OCI-LY1 (cell line): ENCODE results near the gene KIFBP.
"Not testable (repeated sequence)": the region's sequence is repeated elsewhere in the genome, so short reads cannot be mapped to it uniquely, and the experiment has no call there.

Experiments used
- H2AFZ ChIP-seq: fragments of 200-600 bp; sonication (generic), shearing (Covaris generic); 2 replicates; pipeline ENCODE4 v1.6.0; 2014; ENCODE audit warnings: antibody characterized with exemption, mild to moderate bottlenecking, low read length
- H3F3A ChIP-seq: fragments of 200-600 bp; sonication (generic), shearing (Covaris generic); 2 replicates; pipeline ENCODE4 v1.6.0; 2014; ENCODE audit warnings: mild to moderate bottlenecking, antibody characterized with exemption, low read length, moderate library complexity; ENCODE audit not compliant: insufficient read depth
- H3K27ac ChIP-seq: fragments of 200-600 bp; sonication (generic); 2 replicates; pipeline ENCODE4 v1.5.1; 2014; ENCODE audit warnings: low read length, mixed run types, mild to moderate bottlenecking, low read depth; ENCODE audit not compliant: poor library complexity, severe bottlenecking
- H3K27me3 ChIP-seq: fragments of 200-600 bp; sonication (generic); 2 replicates; pipeline ENCODE4 v1.6.0; 2014; ENCODE audit warnings: antibody characterized with exemption, mild to moderate bottlenecking, low read length, moderate library complexity; ENCODE audit not compliant: insufficient read depth
- H3K36me3 ChIP-seq: fragments of 200-600 bp; sonication (generic); 2 replicates; pipeline ENCODE4 v1.6.1; 2014; ENCODE audit warnings: mild to moderate bottlenecking, antibody characterized with exemption, low read length, moderate library complexity, mixed read lengths; ENCODE audit not compliant: insufficient read depth
- H3K4me1 ChIP-seq: fragments of 200-600 bp; sonication (generic); 2 replicates; pipeline ENCODE4 v1.5.1; 2014; ENCODE audit warnings: mild to moderate bottlenecking, low read length, moderate library complexity; ENCODE audit not compliant: insufficient read depth, severe bottlenecking
- H3K4me2 ChIP-seq: fragments of 200-600 bp; sonication (generic), shearing (Covaris generic); 2 replicates; pipeline ENCODE4 v1.6.1; 2014; ENCODE audit warnings: low read length
- H3K4me3 ChIP-seq: fragments of 200-600 bp; sonication (generic); 2 replicates; pipeline ENCODE4 v1.5.1; 2014; ENCODE audit warnings: low read length, low read depth, mild to moderate bottlenecking, mixed read lengths; ENCODE audit not compliant: poor library complexity, severe bottlenecking
- H3K79me2 ChIP-seq: fragments of 200-600 bp; shearing (Covaris generic); 2 replicates; pipeline ENCODE4 v1.6.1; 2016; ENCODE audit warnings: mixed run types, low read length, mixed read lengths; ENCODE audit not compliant: insufficient read depth
- H3K9ac ChIP-seq: fragments of 200-600 bp; sonication (generic), shearing (Covaris generic); 2 replicates; pipeline ENCODE4 v1.6.1; 2014; ENCODE audit warnings: mild to moderate bottlenecking, low read length, mixed read lengths
- H3K9me2 ChIP-seq: fragments of 200-600 bp; sonication (generic), shearing (Covaris generic); 2 replicates; pipeline ENCODE4 v1.6.1; 2014; ENCODE audit warnings: low read depth, mild to moderate bottlenecking, low read length, mixed read lengths
- H3K9me3 ChIP-seq: fragments of 200-600 bp; shearing (Covaris generic); 2 replicates; pipeline ENCODE4 v1.6.1; 2014; ENCODE audit warnings: low read length, mixed read lengths
- H4K20me1 ChIP-seq: fragments of 200-600 bp; sonication (generic), shearing (Covaris generic); 2 replicates; pipeline ENCODE4 v1.6.0; 2016; ENCODE audit warnings: mild to moderate bottlenecking, low read length; ENCODE audit not compliant: insufficient read depth
- CTCF ChIP-seq: fragments of 200-600 bp; sonication (generic), shearing (Covaris generic); IDR thresholded peaks from 2 replicates; pipeline ENCODE4 v1.5.1; 2017; ENCODE audit warnings: mild to moderate bottlenecking, antibody characterized with exemption, low read length, moderate library complexity, mixed read lengths
- EZH2 ChIP-seq: fragments of 200-600 bp; sonication (generic), shearing (Covaris generic); IDR thresholded peaks from 2 replicates; pipeline ENCODE4 v1.8.0; 2017; ENCODE audit warnings: borderline replicate concordance, mixed run types, mild to moderate bottlenecking, antibody characterized with exemption, low read length, moderate library complexity, mixed read lengths

Gene KIFBP

GRCh38 chr10:69033256-69033655 is 44.7 kb downstream of the KIFBP start:
- no peak for TF ChIP-seq CTCF
- H3K4me3 ChIP-seq: no peak overlapping the region
- H3K9me2 ChIP-seq: no peaks in the 10 kb centered on the region
- no peaks in the 10 kb centered on the region for H3K79me2 ChIP-seq
- no peak overlapping the region for H3K9ac ChIP-seq
- H3K4me2 ChIP-seq: no peak overlapping the region
- no peaks in the 10 kb centered on the region for H3F3A ChIP-seq
- no peak overlapping the region for H2AFZ ChIP-seq
- no peaks in the 10 kb centered on the region for H3K36me3 ChIP-seq
- no peak overlapping the region for H3K27ac ChIP-seq
- no peaks in the 10 kb centered on the region for H3K4me1 ChIP-seq
- H3K9me3 ChIP-seq: peaks cover 9% of the 10 kb centered on the region; the same call in 1 of the 2 replicates
- no peaks in the 10 kb centered on the region for H4K20me1 ChIP-seq
- no peaks in the 10 kb centered on the region; the same call in 1 of the 2 replicates for H3K27me3 ChIP-seq

GRCh38 chr10:69037489-69037888 is 48.9 kb downstream of the KIFBP start:
- no peak overlapping the region for H3K9ac ChIP-seq
- H3K4me2 ChIP-seq: no peak overlapping the region
- H3K9me3 ChIP-seq: no peaks in the 10 kb centered on the region
- no peak overlapping the region for H2AFZ ChIP-seq
- no peaks in the 10 kb centered on the region; the same call in 1 of the 2 replicates for H3K27me3 ChIP-seq
- H3K36me3 ChIP-seq: no peaks in the 10 kb centered on the region; the same call in 1 of the 2 replicates
- H3K27ac ChIP-seq: no peak overlapping the region
- TF ChIP-seq CTCF (no peak), EZH2 (no peak)
- no peaks in the 10 kb centered on the region for H3K4me1 ChIP-seq
- no peaks in the 10 kb centered on the region for H4K20me1 ChIP-seq
- no peaks in the 10 kb centered on the region for H3K79me2 ChIP-seq
- H3K4me3 ChIP-seq: no peak overlapping the region
- H3K9me2 ChIP-seq: no peaks in the 10 kb centered on the region
- H3F3A ChIP-seq: no peaks in the 10 kb centered on the region

- H3K36me3 ChIP-seq, H3K9me2 ChIP-seq, H3K27ac ChIP-seq, H4K20me1 ChIP-seq, H3K9me3 ChIP-seq, H3K27me3 ChIP-seq, H3K9ac ChIP-seq, H3K4me3 ChIP-seq, H3F3A ChIP-seq, H3K4me2 ChIP-seq, H2AFZ ChIP-seq, H3K79me2 ChIP-seq: not testable (repeated sequence)
- H3K4me1 ChIP-seq: peaks cover 24% of the 10 kb centered on the region
These were observed 52.3 kb downstream of the KIFBP start for GRCh38 chr10:69040904-69041303.

GRCh38 chr10:69042417-69042816 is 53.8 kb downstream of the KIFBP start:
- H3F3A ChIP-seq: no peaks in the 10 kb centered on the region
- no peaks in the 10 kb centered on the region for H3K9me2 ChIP-seq
- no peak overlapping the region for H3K4me3 ChIP-seq
- H3K9me3 ChIP-seq: no peaks in the 10 kb centered on the region
- H3K9ac ChIP-seq: no peak overlapping the region
- no peak overlapping the region for H3K27ac ChIP-seq
- H3K4me2 ChIP-seq: no peak overlapping the region
- TF ChIP-seq CTCF: no peak
- H3K36me3 ChIP-seq: no peaks in the 10 kb centered on the region; the same call in 1 of the 2 replicates
- H3K79me2 ChIP-seq: no peaks in the 10 kb centered on the region
- no peaks in the 10 kb centered on the region; the same call in 1 of the 2 replicates for H3K27me3 ChIP-seq
- no peaks in the 10 kb centered on the region for H4K20me1 ChIP-seq
- H3K4me1 ChIP-seq: peaks cover 26% of the 10 kb centered on the region
- no peak overlapping the region for H2AFZ ChIP-seq
